Cardiac septum (tissue), 1 donor: Measurements from ENCODE around the gene CDK13. TPM values are rescaled to one million over a fixed set of nuclear protein-coding genes. Genes with fewer than 3 reads are reported as not detected.
"Not testable (repeated sequence)": the region's sequence is repeated elsewhere in the genome, so short reads cannot be mapped to it uniquely, and the experiment has no call there.

Experiments
- DNase-seq: peaks from one replicate; pipeline ENCODE4 v3.0.0-alpha.2; 2020; ENCODE audit warnings: low spot score
- intact Hi-C: fragments of 100-400 bp; cut with DNase I; formaldehyde crosslinking; loops from one replicate; pipeline ENCODE4 v1.14.0; 2022
- total RNA-seq: library from RNA; stranded (reverse); fragmentation: NEBNext Ultra II Directional; extraction: Animal tissue kit (Norgen Biotek cat#: 25700); gene quantifications from one replicate; pipeline ENCODE4 v1.2.1, GENCODE V29; 2021
- donor health status: DM: no; HTN: no; CAD: no.

The CDK13 gene
- total RNA-seq, 1 donor from 2014 or later: 28.9 TPM

DNA sequence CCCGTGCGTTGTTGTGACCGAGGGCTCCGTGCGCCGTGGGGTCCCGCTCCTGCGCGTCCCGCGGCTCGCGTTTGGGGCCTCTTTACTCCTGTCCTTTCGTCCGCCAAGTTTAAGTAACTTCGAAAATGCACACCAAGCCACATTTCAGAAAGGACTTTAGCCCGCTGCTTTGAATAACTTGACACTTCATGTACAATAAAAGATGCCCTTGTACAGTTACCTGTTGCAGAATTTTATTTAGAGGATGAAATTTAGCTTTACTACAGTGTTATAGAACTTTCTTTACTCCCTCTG, 185.2 kb downstream of the CDK13 start:
- DNase-seq: no peak

DNA sequence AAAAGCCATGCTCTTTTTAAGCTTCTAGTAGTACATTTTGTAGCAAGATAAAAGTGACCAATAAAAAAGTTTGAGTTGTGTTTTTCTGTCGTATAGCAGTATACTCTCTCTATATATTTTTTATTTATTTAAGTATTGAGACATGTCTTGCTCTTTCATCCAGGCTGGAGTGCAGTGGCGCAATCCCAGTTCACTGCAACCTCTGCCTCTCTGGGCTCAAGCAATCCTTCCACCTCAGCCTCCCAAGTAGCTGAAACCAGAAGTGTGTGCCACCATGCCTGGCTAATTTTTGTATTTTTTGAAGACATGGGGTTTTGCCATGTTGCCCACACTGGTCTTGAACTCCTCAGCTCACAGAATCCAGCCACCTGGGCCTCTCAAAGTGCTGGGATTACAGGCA, 187.5 kb downstream of the CDK13 start:
- intact Hi-C loops: no loop called here
- DNase-seq: no peak

More for the DNA sequence above, 185.2 kb downstream of the CDK13 start:
- intact Hi-C loops: no loop called here

GRCh38 chr7:40138973-40139372, 188.9 kb downstream of the CDK13 start:
- no peak for DNase-seq
- intact Hi-C loops: no loop called here

DNA sequence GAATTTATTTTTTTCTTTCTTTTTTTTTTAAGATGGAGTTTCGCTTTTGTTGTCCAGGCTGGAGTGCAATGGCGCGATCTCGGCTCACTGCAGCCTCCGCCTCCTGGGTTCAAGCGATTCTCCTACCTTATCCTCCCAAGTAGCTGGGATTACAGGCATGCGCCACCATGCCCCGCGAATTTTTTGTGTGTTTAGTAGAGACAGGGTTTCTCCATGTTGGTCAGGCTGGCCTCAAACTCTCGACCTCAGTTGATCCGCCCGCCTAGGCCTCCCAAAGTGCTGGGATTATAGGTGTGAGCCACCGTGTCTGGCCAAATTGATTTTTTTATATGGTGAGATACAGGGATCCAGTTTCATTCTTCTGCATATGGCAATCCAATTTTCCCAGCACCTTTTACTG, 189.8 kb downstream of the CDK13 start:
- intact Hi-C loops, DNase-seq: not testable (repeated sequence)

DNA sequence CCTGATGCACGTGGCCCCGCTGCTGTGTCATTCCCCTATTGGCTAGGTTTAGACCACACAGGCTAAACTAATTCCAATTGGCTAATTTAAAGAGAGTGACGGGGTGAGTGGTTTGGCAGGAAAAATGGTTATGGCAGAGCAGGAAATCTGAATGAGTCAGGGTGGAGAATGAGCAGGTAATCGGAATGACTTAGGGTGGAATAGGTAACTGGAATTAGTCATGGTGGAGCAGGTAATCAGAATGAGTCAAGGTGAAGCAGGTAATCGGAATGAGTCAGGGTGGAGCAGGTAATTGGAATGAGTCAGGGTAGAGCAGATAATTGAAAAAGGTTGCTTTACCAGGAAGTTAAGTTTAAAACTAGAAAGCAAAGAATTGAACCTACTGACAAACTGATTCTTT, 191.9 kb downstream of the CDK13 start:
- DNase-seq, intact Hi-C loops: not testable (repeated sequence)

- intact Hi-C loops: not testable (repeated sequence)
Observed at GRCh38 chr7:40145596-40146130, 195.6 kb downstream of the CDK13 start.

GRCh38 chr7:40147371-40148246, 197.6 kb downstream of the CDK13 start:
- intact Hi-C loops: no loop called here
- no peak for DNase-seq

More at GRCh38 chr7:40145596-40146130, 195.6 kb downstream of the CDK13 start:
- not testable (repeated sequence) for DNase-seq

GRCh38 chr7:40148247-40148580, 198.2 kb downstream of the CDK13 start:
- DNase-seq, intact Hi-C loops: not testable (repeated sequence)

DNA sequence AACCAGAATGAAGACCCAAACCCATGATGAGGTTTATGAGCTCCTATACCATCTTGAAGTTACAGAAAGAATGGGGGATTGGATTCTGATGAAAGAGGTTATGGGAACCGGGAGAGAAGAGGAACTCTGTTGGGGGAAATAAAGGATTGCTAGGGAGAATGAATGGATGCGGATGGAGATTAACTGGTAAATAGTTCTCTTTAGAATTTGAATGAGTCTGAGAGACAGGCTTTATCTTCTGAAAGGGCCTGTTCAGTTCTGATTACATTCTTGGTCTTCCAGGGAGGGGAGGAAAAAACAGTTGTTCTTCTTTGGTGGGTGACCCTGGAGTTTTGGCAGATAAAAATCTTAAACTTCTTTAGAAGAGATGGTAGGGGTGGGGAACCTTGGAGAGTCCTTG, 198.6 kb downstream of the CDK13 start:
- DNase-seq: no peak
- intact Hi-C loops: no loop called here

Other genes starting within 250 kb of the CDK13 start
- gene MPLKIP, start 184.4 kb downstream of the CDK13 start, total RNA-seq: 17.1 TPM
- 3.1 TPM for gene SUGCT, start 184.7 kb downstream of the CDK13 start, total RNA-seq